ENCODE data around the gene HSP90AB1.

DNA sequence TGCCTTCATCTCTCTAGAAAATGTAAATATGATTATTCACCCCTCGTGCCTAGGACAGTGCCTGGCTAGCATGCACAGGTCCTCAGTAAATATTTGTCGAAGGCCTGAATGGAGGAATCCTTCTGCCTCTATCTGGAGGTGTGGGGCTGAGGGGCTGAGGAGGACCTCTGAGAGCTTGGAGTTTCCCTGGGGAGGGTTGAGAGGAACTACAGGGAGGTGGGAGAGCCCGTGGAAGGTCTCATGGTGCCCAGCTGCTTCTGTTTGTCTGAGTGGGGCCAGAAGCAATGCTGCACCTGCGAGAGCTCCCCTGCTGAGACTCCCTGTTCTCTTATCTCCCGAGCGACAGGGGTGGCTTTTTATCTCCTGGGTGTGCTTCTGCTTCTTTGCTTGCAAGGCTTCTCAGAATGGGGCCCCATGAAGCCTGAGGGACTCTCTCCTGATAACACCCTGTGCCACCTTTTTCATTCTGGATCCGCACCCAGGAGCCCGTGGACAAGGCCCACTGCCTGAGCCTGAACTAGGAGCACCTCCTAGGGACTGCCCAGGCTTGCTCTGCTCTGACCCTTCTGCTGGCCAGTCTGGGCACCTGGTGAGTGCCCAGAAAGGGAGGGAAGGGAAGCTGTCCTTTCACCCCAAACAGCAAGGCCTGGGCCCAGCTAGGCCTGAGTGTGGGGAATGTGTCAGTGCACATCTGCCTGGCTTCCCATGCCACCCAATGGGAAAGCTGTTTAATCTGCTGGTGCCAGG is 21.1 kb upstream of the HSP90AB1 start:
- TF ChIP-seq, protein P1, sequence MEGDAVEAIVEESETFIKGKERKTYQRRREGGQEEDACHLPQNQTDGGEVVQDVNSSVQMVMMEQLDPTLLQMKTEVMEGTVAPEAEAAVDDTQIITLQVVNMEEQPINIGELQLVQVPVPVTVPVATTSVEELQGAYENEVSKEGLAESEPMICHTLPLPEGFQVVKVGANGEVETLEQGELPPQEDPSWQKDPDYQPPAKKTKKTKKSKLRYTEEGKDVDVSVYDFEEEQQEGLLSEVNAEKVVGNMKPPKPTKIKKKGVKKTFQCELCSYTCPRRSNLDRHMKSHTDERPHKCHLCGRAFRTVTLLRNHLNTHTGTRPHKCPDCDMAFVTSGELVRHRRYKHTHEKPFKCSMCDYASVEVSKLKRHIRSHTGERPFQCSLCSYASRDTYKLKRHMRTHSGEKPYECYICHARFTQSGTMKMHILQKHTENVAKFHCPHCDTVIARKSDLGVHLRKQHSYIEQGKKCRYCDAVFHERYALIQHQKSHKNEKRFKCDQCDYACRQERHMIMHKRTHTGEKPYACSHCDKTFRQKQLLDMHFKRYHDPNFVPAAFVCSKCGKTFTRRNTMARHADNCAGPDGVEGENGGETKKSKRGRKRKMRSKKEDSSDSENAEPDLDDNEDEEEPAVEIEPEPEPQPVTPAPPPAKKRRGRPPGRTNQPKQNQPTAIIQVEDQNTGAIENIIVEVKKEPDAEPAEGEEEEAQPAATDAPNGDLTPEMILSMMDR (conservative IDR thresholded peaks at IDR 0.05): no peak
- TF ChIP-seq ZFX (IDR thresholded peaks at IDR 0.05): no peak
